Measurements from ENCODE around the gene ZNF789.

- TF ChIP-seq CTCF (conservative IDR thresholded peaks at IDR 0.05; ENCODE audit: low read length) (no peak), EZH2phosphoT487 (IDR thresholded peaks at IDR 0.05; ENCODE audit: borderline replicate concordance) (no peak)
Measured at GRCh38 chr7:99531354-99531765, 58.7 kb downstream of the ZNF789 start.

All from Loucy (cell line).